Central memory CD4-positive, alpha-beta T cell (primary cell): Measurements from ENCODE around the gene CHDH.

Experiments used
- DNase-seq: peaks from one replicate; pipeline ENCODE4 v3.0.0; 2022

Gene CHDH

DNA sequence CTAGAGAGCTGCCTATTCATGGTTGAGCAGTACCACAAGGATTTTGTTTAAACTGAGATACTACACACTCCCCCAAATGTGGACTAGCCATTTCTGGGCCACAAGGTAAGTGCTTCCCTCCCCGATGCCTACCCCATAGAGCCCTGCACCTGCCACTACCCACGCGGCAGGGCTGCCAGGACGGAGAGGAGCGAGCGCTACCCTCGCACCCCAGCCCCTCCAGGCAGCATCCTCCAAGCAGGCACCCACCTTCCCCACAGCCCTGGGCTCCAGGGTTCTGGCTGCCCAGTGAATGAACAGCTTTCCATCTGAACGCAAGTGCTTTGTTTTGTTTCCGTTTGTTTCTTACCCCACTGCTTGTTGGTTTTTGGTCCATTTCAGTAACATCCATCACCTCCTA is 59.2 kb downstream of the CHDH start:
- DNase-seq: no peak

GRCh38 chr3:53780806-53781205 is 65.4 kb downstream of the CHDH start:
- no peak for DNase-seq

GRCh38 chr3:53780171-53780570 is 66.0 kb downstream of the CHDH start:
- DNase-seq: no peak

- no peak for DNase-seq
Observed at GRCh38 chr3:53778153-53778552, 68.1 kb downstream of the CHDH start.

GRCh38 chr3:53777468-53777867 is 68.8 kb downstream of the CHDH start:
- DNase-seq: no peak

DNA sequence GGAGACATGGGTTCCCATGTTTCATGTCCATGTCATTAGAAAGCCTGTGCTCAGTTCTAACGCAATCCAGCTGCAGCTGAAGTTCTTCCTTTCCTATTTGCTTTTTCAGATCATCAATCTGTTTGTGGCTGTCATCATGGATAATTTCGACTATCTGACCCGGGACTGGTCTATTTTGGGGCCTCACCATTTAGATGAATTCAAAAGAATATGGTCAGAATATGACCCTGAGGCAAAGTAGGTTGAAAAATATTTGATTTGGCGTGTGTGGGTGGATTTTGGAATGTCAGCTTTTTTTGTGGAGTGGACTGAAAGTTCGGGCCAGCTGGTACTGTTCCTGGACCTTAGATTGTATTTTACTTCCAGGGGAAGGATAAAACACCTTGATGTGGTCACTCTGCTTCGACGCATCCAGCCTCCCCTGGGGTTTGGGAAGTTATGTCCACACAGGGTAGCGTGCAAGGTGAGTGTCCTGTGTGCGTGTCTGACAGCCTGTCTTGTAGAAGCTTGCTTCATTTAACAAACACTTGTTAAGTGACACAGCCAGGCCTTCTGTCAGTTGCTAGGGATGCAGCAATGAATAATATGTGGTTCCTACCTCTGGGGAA is 69.6 kb downstream of the CHDH start:
- no peak for DNase-seq

DNA sequence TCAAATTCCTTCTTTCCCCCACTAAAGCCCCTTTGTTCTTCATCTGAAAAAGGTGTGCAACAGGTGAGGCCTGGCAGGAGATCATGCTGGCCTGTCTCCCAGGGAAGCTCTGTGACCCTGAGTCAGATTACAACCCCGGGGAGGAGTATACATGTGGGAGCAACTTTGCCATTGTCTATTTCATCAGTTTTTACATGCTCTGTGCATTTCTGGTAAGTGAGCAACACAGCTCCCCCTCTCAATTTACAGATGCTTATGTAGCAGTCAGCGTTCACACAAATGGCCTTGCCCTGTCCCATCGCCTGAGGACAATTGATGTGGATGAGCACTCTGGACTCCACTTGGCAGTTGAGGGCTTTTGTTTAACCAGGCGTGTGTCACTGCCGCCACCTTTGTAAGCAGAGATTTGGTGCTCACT is 70.4 kb downstream of the CHDH start:
- no peak for DNase-seq

DNA sequence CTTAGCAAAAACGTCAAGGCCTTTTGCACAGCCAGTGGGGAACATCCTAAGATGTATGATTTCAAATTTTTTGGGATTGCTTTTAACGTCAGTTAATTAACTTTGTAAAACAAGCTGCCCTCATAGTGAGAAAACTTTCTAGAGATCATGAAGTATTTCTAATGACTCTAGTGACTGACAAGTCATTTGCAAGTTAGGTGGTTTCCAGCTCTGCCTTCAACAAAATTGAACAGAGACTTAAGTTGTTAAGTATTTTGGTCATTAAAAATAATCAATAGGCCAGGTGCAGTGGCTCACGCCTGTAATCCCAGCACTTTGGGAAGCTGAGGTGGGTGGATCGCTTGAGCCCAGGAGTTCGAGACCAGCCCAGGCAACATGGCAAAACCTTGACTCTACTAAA is 71.2 kb downstream of the CHDH start:
- DNase-seq: no peak

GRCh38 chr3:53774414-53774813 is 71.8 kb downstream of the CHDH start:
- no peak for DNase-seq

DNA sequence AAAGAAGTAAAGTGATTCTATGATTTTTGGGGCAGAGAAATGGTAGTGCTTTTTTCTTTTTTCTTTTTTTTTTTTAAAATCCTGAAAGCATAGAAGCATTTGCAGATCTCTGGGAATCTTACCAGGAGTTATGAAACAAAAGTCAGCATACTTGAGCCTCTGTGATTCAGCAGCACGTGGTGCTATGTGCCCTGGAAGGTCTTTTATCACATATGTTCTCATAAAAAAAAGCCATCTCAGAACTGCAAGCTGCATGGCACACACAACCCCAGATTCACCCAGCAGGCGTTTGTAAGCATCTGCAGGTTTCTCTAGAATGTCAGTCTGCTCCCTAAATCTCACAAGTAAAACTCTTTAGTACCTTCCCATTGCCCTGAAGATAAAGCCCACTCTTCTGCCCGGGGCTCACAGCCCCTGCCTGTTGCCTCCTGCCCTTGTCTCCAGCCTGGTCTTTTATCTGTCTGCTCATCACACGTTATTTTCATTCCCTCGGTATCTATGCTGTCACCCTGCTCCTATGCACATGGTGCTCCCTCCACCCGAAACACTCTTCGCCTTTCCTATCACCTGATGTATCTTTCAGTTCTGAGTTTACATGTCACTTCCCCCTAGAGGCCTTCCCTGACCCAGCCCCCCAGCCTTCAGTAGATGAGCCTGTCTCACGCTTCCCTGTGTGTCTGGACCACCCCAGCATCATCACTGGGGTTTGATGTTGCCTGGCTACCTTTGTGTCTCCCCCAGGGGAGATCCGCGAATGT is 72.4 kb downstream of the CHDH start:
- DNase-seq: no peak

- no peak for DNase-seq
Observed at GRCh38 chr3:53773021-53773436, 73.2 kb downstream of the CHDH start.

DNA sequence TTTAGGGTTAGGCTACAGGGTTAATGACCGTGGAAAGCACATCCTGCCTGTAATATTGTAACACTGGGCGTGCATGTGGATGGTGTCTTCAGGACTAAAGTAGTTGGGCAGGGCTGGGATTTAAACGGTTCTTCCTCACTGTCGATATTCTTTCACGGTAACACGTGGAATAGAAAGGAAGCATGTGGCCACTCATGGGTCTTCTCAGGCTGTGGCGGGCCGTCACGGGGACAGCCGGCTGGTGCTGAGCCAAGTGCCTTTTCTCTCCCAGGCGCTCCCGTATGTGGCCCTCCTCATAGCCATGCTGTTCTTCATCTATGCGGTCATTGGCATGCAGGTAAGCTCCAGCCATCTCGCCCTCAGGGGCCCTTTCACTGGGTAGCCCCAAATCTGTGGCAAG is 73.7 kb downstream of the CHDH start:
- no peak for DNase-seq

GRCh38 chr3:53768478-53769459 is 77.5 kb downstream of the CHDH start:
- no peak for DNase-seq

DNA sequence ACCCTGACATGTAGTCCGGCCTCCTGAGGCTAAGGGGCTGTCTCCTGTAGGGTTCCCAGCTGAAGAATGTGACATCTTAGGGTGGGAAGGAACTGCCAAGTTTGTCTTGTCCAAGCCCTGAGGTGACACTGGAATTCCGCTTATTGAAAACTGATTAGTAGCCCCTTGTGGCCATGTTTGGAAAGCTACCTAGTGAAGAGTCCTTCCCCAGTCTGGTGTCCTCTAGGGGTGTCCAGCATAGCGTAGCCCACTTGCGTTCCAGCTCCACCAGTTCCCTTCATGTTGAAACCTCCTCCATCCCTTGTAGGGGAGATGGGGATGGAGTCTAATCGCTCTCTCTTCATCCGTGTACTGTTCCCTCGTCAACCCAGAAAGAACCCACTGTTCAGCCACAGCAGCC is 79.5 kb downstream of the CHDH start:
- no peak for DNase-seq

- no peak for DNase-seq
Observed at GRCh38 chr3:53765753-53766152, 80.5 kb downstream of the CHDH start.

GRCh38 chr3:53764026-53764775 is 82.0 kb downstream of the CHDH start:
- DNase-seq: no peak

DNA sequence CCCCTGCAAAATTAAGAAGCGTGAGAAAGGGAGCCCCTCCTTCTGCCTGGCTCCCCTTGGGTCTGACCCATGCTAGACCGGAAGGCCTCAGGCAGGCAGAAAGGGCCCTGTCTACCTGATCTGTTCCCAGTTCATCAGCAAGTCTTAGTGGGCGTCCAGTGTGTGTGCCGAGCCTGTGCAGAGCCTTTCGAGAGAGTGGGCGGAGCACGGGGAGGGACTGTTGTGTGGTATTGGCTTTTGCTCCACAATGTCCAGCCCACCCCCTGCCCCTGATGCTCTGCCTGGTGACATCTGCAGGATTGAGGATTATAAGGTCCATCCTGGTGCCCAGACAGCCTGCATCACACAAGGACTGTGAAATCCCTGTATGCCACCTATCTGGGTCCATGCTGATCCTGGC is 82.9 kb downstream of the CHDH start:
- no peak for DNase-seq
